ENCODE data around the gene CCT4. TPM values are rescaled to one million over a fixed set of nuclear protein-coding genes. Genes with fewer than 3 reads are reported as not detected.
"Not testable (repeated sequence)": the region's sequence is repeated elsewhere in the genome, so short reads cannot be mapped to it uniquely, and the experiment has no call there.

Gene CCT4
- total and polyA plus RNA-seq, 2 experiments from 2014 or later: 333 to 343 TPM

DNA sequence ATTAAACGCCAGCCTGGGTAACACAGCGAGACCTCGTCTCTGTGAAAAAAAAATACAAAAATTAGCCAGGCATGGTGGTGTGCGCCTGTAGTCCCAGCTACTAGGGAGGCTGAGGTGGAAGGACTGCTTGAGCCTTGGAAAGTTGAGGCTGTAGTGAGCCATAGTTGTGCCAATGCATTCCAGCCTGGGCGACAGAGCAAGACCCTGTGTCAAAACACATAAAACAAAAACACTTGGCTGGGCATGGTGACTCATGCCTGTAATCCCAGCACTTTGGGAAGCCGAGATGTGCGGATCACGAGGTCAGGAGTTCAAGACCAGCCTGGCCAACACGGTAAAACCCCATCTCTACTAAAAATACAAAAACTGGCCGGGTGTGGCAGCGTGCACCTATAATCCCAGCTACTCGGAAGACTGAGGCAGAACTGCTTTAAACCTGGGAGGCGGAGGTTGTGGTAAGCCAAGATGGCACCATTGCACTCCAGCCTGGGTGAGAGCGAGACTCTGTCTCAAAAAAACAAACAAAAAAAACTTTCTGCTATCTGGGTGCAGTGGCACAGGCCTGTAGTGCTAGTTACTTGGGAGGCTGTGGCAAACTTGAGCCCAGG lies 21.9 kb downstream of the CCT4 start:
- H3K4me2 ChIP-seq; H3K4me3 Mint-ChIP-seq; H3K27ac Mint-ChIP-seq; H3K27me3 Mint-ChIP-seq (ENCODE audit: insufficient read depth, low read depth, poor library complexity); H3K4me3 ChIP-seq; ATAC-seq; H3K27me3 ChIP-seq (ENCODE audit: insufficient read depth); H3K9me3 Mint-ChIP-seq; DNase-seq (ENCODE audit: low spot score); H2AFZ ChIP-seq; H3K79me2 ChIP-seq (replicated peaks; ENCODE audit: insufficient read depth); H3K9me2 ChIP-seq (ENCODE audit: insufficient read depth); H4K20me1 ChIP-seq (replicated peaks; ENCODE audit: insufficient read depth); H3K4me1 ChIP-seq (ENCODE audit: insufficient read depth); H3K4me1 Mint-ChIP-seq: not testable (repeated sequence)
- H3K36me3 Mint-ChIP-seq (ENCODE audit: low read depth): peaks cover 68% of the 10 kb centered on the region
- H3K27ac ChIP-seq (ENCODE audit: low read depth): 0 out of 2 replicates have a peak overlapping the region, but pooled peaks have one; percentile 26
- 0 out of 2 replicates have a peak, but pooled peaks have one; percentile 26 for TF ChIP-seq POLR2AphosphoS5 (IDR thresholded peaks at IDR 0.05; ENCODE audit: low read depth)
- H3F3A ChIP-seq (replicated peaks; ENCODE audit: low read depth): peaks cover 17% of the 10 kb centered on the region
- peaks cover 47% of the 10 kb centered on the region for H3K36me3 ChIP-seq (ENCODE audit: insufficient read depth)

DNA sequence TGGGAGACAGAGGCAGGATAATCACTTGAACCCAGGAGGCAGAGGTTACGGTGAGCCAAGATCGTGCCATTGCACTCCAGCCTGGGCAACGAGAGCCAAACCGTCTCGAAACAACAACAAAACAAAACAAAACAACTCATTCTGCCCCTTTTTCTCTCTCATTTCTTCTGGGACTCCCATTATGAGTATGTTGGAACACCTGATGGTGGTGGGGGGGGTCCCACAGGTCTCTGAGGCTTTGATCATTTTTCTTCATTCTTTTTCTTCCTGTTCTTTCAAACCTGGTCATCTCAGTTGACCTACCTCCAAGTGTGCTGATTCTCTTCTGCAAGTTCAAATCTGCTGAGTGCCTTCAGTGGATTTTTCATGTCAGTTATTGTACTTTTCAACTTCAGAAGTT lies 26.4 kb downstream of the CCT4 start:
- H3K36me3 ChIP-seq (ENCODE audit: insufficient read depth): peaks cover 6% of the 10 kb centered on the region; the same call in 1 of the 2 replicates
- H3K27ac ChIP-seq (ENCODE audit: low read depth): no peak overlapping the region
- Mint-ChIP-seq H3K4me3 (no peak overlapping the region), H3K9me3 (no peaks in the 10 kb centered on the region), H3K36me3 (ENCODE audit: low read depth) (peaks cover 27% of the 10 kb centered on the region; the same call in 2 of the 3 replicates), H3K4me1 (no peaks in the 10 kb centered on the region), H3K27ac (no peak overlapping the region), H3K27me3 (ENCODE audit: insufficient read depth, low read depth, poor library complexity) (peaks cover 7% of the 10 kb centered on the region)
- no peak overlapping the region for H3K4me3 ChIP-seq
- no peak overlapping the region for H3K4me2 ChIP-seq
- H4K20me1 ChIP-seq (replicated peaks; ENCODE audit: insufficient read depth): no peaks in the 10 kb centered on the region
- H3K27me3 ChIP-seq (ENCODE audit: insufficient read depth): no peaks in the 10 kb centered on the region
- H3K9me2 ChIP-seq (ENCODE audit: insufficient read depth): peaks cover 9% of the 10 kb centered on the region; the same call in 1 of the 2 replicates
- no peaks in the 10 kb centered on the region for H3K4me1 ChIP-seq (ENCODE audit: insufficient read depth)
- no peak for ATAC-seq
- H3K79me2 ChIP-seq (replicated peaks; ENCODE audit: insufficient read depth): no peaks in the 10 kb centered on the region
- DNase-seq (ENCODE audit: low spot score): no peak
- 0 out of 2 replicates have a peak, but pooled peaks cover 8% of the 10 kb centered on the region for H3F3A ChIP-seq (replicated peaks; ENCODE audit: low read depth)
- no peak overlapping the region for H2AFZ ChIP-seq
- TF ChIP-seq NANOG (IDR thresholded peaks at IDR 0.05; ENCODE audit: borderline replicate concordance): no peak
- TF ChIP-seq STAT1 (IDR thresholded peaks at IDR 0.05; ENCODE audit: unreplicated experiment): no peak
- TF ChIP-seq ZNF114 (CRISPR knock-in tag; IDR thresholded peaks at IDR 0.05): no peak
- no peak for TF ChIP-seq EZH2phosphoT487 (IDR thresholded peaks at IDR 0.05; ENCODE audit: unreplicated experiment)
- TF ChIP-seq EZH2 (IDR thresholded peaks at IDR 0.05; ENCODE audit: low read depth, unreplicated experiment): no peak
- TF ChIP-seq POLR2AphosphoS5 (IDR thresholded peaks at IDR 0.05; ENCODE audit: low read depth): no peak
- no peak for TF ChIP-seq ZNF331 (CRISPR knock-in tag; IDR thresholded peaks at IDR 0.05; ENCODE audit: low read depth)
- TF ChIP-seq, protein P1, sequence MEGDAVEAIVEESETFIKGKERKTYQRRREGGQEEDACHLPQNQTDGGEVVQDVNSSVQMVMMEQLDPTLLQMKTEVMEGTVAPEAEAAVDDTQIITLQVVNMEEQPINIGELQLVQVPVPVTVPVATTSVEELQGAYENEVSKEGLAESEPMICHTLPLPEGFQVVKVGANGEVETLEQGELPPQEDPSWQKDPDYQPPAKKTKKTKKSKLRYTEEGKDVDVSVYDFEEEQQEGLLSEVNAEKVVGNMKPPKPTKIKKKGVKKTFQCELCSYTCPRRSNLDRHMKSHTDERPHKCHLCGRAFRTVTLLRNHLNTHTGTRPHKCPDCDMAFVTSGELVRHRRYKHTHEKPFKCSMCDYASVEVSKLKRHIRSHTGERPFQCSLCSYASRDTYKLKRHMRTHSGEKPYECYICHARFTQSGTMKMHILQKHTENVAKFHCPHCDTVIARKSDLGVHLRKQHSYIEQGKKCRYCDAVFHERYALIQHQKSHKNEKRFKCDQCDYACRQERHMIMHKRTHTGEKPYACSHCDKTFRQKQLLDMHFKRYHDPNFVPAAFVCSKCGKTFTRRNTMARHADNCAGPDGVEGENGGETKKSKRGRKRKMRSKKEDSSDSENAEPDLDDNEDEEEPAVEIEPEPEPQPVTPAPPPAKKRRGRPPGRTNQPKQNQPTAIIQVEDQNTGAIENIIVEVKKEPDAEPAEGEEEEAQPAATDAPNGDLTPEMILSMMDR (conservative IDR thresholded peaks at IDR 0.05; ENCODE audit: low read depth in 2 of 2): no peak
- TF ChIP-seq, protein P2, sequence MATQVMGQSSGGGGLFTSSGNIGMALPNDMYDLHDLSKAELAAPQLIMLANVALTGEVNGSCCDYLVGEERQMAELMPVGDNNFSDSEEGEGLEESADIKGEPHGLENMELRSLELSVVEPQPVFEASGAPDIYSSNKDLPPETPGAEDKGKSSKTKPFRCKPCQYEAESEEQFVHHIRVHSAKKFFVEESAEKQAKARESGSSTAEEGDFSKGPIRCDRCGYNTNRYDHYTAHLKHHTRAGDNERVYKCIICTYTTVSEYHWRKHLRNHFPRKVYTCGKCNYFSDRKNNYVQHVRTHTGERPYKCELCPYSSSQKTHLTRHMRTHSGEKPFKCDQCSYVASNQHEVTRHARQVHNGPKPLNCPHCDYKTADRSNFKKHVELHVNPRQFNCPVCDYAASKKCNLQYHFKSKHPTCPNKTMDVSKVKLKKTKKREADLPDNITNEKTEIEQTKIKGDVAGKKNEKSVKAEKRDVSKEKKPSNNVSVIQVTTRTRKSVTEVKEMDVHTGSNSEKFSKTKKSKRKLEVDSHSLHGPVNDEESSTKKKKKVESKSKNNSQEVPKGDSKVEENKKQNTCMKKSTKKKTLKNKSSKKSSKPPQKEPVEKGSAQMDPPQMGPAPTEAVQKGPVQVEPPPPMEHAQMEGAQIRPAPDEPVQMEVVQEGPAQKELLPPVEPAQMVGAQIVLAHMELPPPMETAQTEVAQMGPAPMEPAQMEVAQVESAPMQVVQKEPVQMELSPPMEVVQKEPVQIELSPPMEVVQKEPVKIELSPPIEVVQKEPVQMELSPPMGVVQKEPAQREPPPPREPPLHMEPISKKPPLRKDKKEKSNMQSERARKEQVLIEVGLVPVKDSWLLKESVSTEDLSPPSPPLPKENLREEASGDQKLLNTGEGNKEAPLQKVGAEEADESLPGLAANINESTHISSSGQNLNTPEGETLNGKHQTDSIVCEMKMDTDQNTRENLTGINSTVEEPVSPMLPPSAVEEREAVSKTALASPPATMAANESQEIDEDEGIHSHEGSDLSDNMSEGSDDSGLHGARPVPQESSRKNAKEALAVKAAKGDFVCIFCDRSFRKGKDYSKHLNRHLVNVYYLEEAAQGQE (IDR thresholded peaks at IDR 0.05; ENCODE audit: unreplicated experiment): no peak
- TF ChIP-seq, protein P3, sequence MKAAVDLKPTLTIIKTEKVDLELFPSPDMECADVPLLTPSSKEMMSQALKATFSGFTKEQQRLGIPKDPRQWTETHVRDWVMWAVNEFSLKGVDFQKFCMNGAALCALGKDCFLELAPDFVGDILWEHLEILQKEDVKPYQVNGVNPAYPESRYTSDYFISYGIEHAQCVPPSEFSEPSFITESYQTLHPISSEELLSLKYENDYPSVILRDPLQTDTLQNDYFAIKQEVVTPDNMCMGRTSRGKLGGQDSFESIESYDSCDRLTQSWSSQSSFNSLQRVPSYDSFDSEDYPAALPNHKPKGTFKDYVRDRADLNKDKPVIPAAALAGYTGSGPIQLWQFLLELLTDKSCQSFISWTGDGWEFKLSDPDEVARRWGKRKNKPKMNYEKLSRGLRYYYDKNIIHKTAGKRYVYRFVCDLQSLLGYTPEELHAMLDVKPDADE (IDR thresholded peaks at IDR 0.05): no peak
- TF ChIP-seq JUNB (IDR thresholded peaks at IDR 0.05; ENCODE audit: unreplicated experiment): no peak
- no peak for TF ChIP-seq CREB1 (CRISPR knock-in tag; IDR thresholded peaks at IDR 0.05; ENCODE audit: low read depth)

All from GM23338 (cell line).